Measurements from ENCODE around the gene TMEM269. TPM values are rescaled to one million over a fixed set of nuclear protein-coding genes. Genes with fewer than 3 reads are reported as not detected.

The TMEM269 gene
- total and polyA plus RNA-seq, 7 donors: 0.04 TPM; not detected in 6

- no peak for TF ChIP-seq POLR2AphosphoS5 (IDR thresholded peaks at IDR 0.05)
- TF ChIP-seq POLR2A (IDR thresholded peaks at IDR 0.05): no peak
- TF ChIP-seq EP300 (IDR thresholded peaks at IDR 0.05): no peak
- no peak for TF ChIP-seq CTCF (IDR thresholded peaks at IDR 0.05)
- Histone ChIP-seq H3K27ac (peak overlapping the region in 1 of 4 donors; percentile 1), H3K4me3 (no peak overlapping the region), H3K27me3 (no peaks in the 10 kb centered on the region), H3K36me3 (peaks cover 0 to 9% (median 0%) of the 10 kb centered on the region in 4 donors), H3K4me1 (no peaks in the 10 kb centered on the region), H3K9me3 (no peaks in the 10 kb centered on the region)
- intact Hi-C loops (cut with DNase I): no loop called here
- WGBS, 2 donors: 89 to 96% methylated on average over 5 of the region's 5 CpGs
- no peak for DNase-seq
These were observed 50.0 kb downstream of the TMEM269 start for GRCh38 chr1:42834803-42835202.

- WGBS, 2 donors: 98% methylated on average over 2 of the region's 2 CpGs
- H3K27me3 ChIP-seq: no peaks in the 10 kb centered on the region
- no peak for TF ChIP-seq CTCF (IDR thresholded peaks at IDR 0.05)
- TF ChIP-seq POLR2AphosphoS5 (IDR thresholded peaks at IDR 0.05): no peak
- no peak for TF ChIP-seq EP300 (IDR thresholded peaks at IDR 0.05)
- TF ChIP-seq POLR2A (IDR thresholded peaks at IDR 0.05): no peak
- no peaks in the 10 kb centered on the region for H3K9me3 ChIP-seq
- H3K4me1 ChIP-seq: no peaks in the 10 kb centered on the region
- H3K36me3 ChIP-seq: peaks cover 0 to 6% (median 0%) of the 10 kb centered on the region in 4 donors
- intact Hi-C loops (cut with DNase I): no loop called here
- no peak for DNase-seq
- H3K27ac ChIP-seq: peak overlapping the region in 1 of 4 donors; percentile 1
- no peak overlapping the region for H3K4me3 ChIP-seq
These were observed 50.6 kb downstream of the TMEM269 start for GRCh38 chr1:42835422-42835821.

- no peak for TF ChIP-seq POLR2A (IDR thresholded peaks at IDR 0.05)
- TF ChIP-seq EP300 (IDR thresholded peaks at IDR 0.05): no peak
- no peak for DNase-seq
- Histone ChIP-seq H3K27me3 (no peaks in the 10 kb centered on the region), H3K4me3 (no peak overlapping the region), H3K27ac (no peak overlapping the region), H3K36me3 (peaks cover 0 to 3% (median 0%) of the 10 kb centered on the region in 4 donors), H3K4me1 (no peaks in the 10 kb centered on the region), H3K9me3 (no peaks in the 10 kb centered on the region)
- WGBS, 2 donors: 47 to 71% methylated on average over 3 of the region's 3 CpGs
- intact Hi-C loops (cut with DNase I): no loop called here
These were observed 52.9 kb downstream of the TMEM269 start for GRCh38 chr1:42837709-42838108.

GRCh38 chr1:42838482-42839190, 53.8 kb downstream of the TMEM269 start:
- intact Hi-C loops (cut with DNase I): no loop called here
- 58 to 70% methylated on average over 7 of the region's 7 CpGs for WGBS, 2 donors
- Histone ChIP-seq H3K4me1 (no peaks in the 10 kb centered on the region), H3K36me3 (peaks cover 0 to 8% (median 0%) of the 10 kb centered on the region in 4 donors), H3K9me3 (no peaks in the 10 kb centered on the region), H3K27me3 (no peaks in the 10 kb centered on the region), H3K27ac (no peak overlapping the region), H3K4me3 (no peak overlapping the region)
- TF ChIP-seq CTCF (IDR thresholded peaks at IDR 0.05) (no peak), POLR2AphosphoS5 (IDR thresholded peaks at IDR 0.05) (no peak), EP300 (IDR thresholded peaks at IDR 0.05) (no peak), POLR2A (IDR thresholded peaks at IDR 0.05) (no peak)
- DNase-seq: no peak

GRCh38 chr1:42841010-42841409, 56.2 kb downstream of the TMEM269 start:
- peaks cover 0 to 8% (median 5%) of the 10 kb centered on the region in 4 donors for H3K4me1 ChIP-seq
- WGBS, 2 donors: 67 to 77% methylated on average over 3 of the region's 3 CpGs
- peaks cover 0 to 8% (median 0%) of the 10 kb centered on the region in 4 donors for H3K36me3 ChIP-seq
- no peaks in the 10 kb centered on the region for H3K27me3 ChIP-seq
- intact Hi-C loops (cut with DNase I): no loop called here
- TF ChIP-seq EP300 (IDR thresholded peaks at IDR 0.05) (no peak), POLR2A (IDR thresholded peaks at IDR 0.05) (no peak), POLR2AphosphoS5 (IDR thresholded peaks at IDR 0.05) (no peak), CTCF (IDR thresholded peaks at IDR 0.05) (no peak)
- H3K9me3 ChIP-seq: no peaks in the 10 kb centered on the region
- DNase-seq: no peak
- no peak overlapping the region for H3K27ac ChIP-seq
- H3K4me3 ChIP-seq: no peak overlapping the region
